ENCODE results near the gene TPSB2.
"Not testable (repeated sequence)": the region's sequence is repeated elsewhere in the genome, so short reads cannot be mapped to it uniquely, and the experiment has no call there.

The TPSB2 gene

GRCh38 chr16:1261131-1261892 lies 31.3 kb upstream of the TPSB2 start:
- DNase-seq = no peak

GRCh38 chr16:1260101-1260680 lies 30.2 kb upstream of the TPSB2 start:
- DNase-seq = no peak

- no peak for DNase-seq
Observed at GRCh38 chr16:1259760-1260068, 29.7 kb upstream of the TPSB2 start.

GRCh38 chr16:1258906-1259759 lies 29.1 kb upstream of the TPSB2 start:
- DNase-seq = no peak

- no peak for DNase-seq
Observed at GRCh38 chr16:1258225-1258600, 28.2 kb upstream of the TPSB2 start.

- no peak for DNase-seq
Observed at GRCh38 chr16:1257561-1258224, 27.7 kb upstream of the TPSB2 start.

- no peak for DNase-seq
Observed at GRCh38 chr16:1256874-1257322, 26.9 kb upstream of the TPSB2 start.

GRCh38 chr16:1256296-1256873 lies 26.4 kb upstream of the TPSB2 start:
- DNase-seq = not testable (repeated sequence)

GRCh38 chr16:1255276-1256122 lies 25.5 kb upstream of the TPSB2 start, which contains the start of gene TPSD1:
Gene TPSD1, plus strand, starts transcription at chr16:1256069. Its CDS starts 212 bp downstream, at chr16:1256281.
- DNase-seq = not testable (repeated sequence)

GRCh38 chr16:1254821-1255220 lies 24.8 kb upstream of the TPSB2 start:
- DNase-seq = not testable (repeated sequence)

GRCh38 chr16:1253701-1254364 lies 23.8 kb upstream of the TPSB2 start:
- not testable (repeated sequence) for DNase-seq

GRCh38 chr16:1249031-1249755 lies 19.2 kb upstream of the TPSB2 start:
- not testable (repeated sequence) for DNase-seq

- DNase-seq = not testable (repeated sequence)
Observed at GRCh38 chr16:1247903-1248537, 18.0 kb upstream of the TPSB2 start.

GRCh38 chr16:1245452-1246020 lies 15.6 kb upstream of the TPSB2 start:
- no peak for DNase-seq

GRCh38 chr16:1244881-1245280 lies 14.9 kb upstream of the TPSB2 start:
- DNase-seq = no peak

GRCh38 chr16:1243907-1244850 lies 14.2 kb upstream of the TPSB2 start:
- DNase-seq = not testable (repeated sequence)

GRCh38 chr16:1243363-1243762 lies 13.4 kb upstream of the TPSB2 start:
- DNase-seq = not testable (repeated sequence)

GRCh38 chr16:1241081-1241480 lies 11.1 kb upstream of the TPSB2 start:
- not testable (repeated sequence) for DNase-seq

Data from NCI-H510A treated with DMSO at 0.1 percent for 48 hours (cell line).